GM18502 (cell line): ENCODE measurements around the gene KCNJ1.

Experiments used
- ATAC-seq: cut with Tn5 transposase; IDR thresholded peaks from one replicate; pipeline ENCODE4 v1.9.1; 2021; ENCODE audit warnings: mild to moderate bottlenecking; ENCODE audit not compliant: unreplicated experiment, poor library complexity

The KCNJ1 gene

DNA sequence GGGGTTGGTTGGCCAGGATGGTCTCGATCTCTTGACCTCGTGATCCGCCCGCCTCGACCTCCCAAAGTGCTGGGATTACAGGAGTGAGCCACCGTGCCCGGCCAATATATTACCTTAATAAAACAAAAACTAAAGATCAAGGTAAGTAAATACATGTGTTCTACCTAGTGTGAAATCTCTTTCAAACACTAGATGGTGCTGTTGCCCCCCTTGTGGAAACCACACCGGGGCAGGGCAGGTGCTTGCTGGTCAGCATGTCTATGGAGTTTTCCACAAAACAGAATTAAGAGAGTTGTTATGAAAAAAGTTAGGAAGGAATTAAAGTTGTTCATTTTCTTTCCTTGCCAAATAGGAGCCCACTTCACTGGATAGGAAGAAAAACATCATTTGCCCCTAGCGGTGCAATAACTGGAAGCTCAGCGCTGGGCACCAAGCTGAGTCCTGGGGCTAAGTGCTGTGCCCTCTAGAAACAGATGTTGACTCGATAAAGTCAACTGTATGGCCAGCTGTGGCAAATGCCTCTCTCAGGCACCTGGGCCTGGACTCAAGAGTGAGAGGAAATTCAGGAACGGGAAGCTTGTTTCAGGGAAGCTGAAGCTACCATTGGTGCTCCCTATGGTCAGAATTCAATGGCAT is 17.7 kb upstream of the KCNJ1 start:
- peak; percentile 86 for ATAC-seq

DNA sequence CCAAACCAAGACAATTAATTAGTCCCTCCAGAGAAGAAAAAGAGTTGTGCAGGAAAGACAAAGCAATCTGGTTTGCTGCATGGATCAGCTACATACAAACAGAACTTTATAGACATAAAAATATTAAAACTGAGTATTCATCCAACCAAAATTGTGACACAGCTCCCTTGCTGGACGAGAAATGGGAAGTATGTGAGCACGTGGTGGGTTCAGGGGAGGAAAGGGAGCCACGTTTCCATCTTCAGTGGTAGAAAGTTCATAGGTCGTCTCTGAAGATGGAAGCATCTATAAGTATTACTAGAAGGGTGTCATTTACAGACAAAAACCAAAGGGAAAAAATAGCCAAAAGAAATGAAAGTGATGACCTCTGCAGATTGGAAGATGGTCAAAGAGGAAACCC is 17.0 kb upstream of the KCNJ1 start:
- ATAC-seq, result no peak

DNA sequence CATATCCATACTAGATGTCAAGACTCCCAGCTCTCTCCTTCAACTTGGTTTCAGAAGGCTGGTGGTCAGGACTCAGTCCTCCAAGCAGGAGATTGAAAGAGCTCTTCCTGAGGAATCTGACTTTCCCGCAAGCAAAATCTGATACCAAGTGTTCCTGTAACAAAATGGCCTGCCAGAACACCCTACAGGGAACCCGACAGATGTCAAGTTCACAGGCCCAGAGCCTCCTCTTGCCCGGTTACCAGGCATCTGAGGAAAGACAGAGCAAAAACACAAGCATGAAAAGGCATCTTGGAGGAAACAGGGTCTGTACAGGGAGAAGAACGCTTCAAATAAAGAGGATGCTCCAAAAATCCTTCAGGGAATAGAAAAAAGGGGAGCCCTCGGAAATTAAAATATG is 15.4 kb upstream of the KCNJ1 start:
- no peak for ATAC-seq

DNA sequence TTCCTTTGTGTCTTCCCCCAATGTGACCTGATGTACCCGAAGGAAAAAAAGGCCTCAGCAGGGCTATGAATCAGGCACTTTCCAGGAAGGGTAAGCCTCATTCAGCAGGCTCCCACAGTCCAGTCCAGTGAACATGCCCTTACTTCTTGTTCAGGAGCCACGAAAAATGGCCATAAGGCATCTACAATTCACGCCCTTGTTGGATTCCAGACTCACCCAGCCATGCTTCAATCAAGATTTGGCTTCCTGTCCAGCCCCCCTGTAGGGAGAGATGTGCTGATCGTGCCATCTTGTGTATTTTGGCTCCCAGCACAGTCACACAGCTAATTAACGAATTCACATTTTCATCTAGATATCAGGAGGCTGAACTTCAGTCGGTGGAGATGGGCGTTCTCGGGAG is 14.1 kb upstream of the KCNJ1 start:
- ATAC-seq, result no peak

DNA sequence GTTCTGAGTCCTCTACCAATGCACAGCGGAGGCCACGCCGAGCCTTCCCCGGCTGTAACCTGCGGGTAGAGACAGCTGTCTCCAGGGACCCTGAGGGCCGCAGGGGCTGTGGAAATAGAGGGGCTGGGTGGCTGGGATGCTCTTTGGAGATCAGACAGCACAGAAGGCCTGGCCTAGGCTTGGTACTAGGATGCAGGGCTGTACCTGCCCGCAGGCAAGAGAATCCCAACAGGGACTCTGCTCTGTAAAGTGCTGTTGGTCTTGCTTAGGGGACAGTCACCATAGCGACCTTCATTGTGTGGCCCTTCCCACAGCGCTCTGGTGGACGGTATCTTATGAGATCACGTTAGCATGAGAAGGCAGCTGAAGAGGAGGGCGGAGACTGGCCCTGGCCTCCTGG is 12.7 kb upstream of the KCNJ1 start:
- ATAC-seq, result no peak

DNA sequence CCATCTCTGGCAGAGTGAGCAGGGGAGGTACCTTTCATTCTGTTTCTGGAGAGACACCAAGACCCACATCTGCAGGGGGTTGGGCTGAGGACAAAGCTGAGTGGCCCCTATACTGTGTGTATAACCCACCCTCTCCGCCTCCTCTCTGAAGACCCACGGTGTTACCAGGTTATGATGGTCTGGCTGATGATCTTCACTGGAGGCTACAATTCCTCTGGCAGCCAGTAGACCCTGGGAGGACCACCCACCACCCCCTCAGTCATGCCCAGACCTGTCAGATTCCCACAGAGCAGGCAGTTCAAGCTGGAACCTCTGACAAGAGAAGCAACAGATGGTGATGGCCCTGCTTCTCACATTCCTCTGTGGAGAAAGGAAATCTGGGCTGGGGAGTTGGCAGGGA is 11.4 kb upstream of the KCNJ1 start:
- ATAC-seq, result no peak

DNA sequence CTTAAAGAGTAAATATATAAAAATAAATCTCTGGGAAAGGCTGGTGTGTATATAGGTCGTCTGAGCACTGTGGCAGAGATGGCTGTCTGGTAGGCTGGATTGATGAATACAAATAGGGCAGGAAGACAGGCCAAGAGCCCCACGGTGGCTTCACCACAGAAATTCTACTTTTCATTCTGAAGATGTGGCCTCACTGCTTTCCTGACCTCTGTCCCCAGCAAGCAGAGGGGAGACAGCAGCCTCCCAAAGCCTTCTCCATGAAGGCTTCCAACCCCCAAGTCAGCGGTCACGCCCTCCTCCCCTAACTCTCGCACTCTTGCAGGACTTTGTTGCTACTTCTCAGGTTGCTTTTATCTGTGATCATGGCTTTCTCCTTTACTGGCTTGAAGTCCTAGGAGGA is 10.6 kb upstream of the KCNJ1 start:
- no peak for ATAC-seq

DNA sequence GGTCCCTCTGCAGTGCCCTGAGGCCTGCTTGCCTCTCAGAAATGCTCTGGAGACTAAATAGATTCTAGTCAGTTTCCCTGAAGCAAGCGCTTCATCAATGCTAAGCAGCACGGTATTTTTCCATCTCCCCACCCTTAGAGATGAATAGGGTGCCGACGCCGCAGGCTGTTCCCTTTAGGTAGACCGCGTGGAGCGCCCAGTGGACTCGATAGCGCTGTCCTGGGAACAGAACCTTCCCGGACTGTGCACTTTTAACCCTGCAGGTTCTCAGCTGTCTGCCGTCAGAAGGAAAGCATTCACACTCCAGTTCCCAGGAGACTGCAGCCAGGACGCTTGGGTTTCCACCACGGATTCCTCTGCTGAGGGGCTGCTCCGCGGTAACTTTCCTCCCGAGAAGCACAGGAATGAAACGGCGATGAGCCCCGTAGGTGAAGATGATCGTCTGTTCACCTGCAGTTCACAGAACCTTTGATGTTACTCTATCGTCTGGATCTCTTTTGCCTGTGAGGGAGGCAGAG is 9.1 kb upstream of the KCNJ1 start:
- no peak for ATAC-seq

DNA sequence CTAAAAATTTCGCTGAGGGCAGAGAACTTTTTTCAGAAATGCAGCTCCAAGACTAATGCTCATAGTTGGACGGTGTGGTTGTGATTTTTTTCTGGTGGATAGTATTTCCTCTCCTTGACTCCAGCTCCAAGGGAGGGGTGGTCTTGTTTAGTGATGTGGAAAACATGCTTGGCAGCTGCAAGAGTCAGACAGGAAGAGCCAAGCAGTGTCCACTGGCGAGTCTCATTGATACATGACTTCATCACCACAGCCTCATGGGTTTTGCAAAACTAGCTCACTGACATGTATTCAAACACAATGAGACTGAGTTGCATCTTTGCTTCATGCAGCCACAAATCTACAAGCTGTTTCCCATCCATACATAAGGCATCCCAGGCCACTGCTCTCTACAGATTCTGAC is 7.3 kb upstream of the KCNJ1 start:
- ATAC-seq, result no peak

DNA sequence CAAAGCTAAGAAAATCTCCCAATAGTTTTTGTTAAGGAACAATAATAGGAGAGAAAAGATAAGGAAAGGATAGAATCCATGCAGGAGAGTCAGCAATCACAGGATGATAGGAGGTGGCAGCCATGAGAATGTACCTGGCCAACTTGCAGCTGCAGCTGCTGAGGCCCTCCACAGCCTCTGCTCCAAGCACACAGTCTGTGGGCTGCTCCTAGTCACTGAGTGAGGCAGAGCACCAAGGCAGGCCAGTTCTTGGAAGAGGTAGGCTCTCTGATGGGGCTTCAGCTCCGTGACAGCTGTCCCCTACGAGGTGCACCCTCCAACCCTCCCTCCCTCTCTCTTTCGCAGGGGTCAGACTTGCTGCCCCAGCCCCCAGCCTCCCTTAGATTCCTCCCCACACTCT is 5.5 kb upstream of the KCNJ1 start:
- ATAC-seq, result no peak

DNA sequence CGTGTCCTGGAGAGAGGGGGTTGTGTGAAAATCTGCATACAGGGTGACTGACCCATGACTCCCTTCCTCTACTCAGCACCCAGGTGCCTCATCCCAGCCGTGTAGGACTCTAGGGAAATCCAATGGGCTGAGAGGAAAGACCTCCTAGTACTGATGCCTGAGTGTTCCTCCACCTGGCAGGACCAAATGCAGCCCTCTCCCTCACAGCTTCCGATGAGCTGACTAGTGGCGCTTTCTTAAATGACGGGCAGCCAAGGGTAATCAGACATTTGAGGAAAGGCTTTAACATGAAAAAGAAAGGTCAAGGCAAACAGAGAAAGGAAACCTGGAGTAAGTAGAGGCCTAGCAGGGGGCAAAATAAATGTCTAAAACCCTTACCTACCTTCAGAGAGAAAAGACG is 5.0 kb upstream of the KCNJ1 start:
- ATAC-seq, result no peak

DNA sequence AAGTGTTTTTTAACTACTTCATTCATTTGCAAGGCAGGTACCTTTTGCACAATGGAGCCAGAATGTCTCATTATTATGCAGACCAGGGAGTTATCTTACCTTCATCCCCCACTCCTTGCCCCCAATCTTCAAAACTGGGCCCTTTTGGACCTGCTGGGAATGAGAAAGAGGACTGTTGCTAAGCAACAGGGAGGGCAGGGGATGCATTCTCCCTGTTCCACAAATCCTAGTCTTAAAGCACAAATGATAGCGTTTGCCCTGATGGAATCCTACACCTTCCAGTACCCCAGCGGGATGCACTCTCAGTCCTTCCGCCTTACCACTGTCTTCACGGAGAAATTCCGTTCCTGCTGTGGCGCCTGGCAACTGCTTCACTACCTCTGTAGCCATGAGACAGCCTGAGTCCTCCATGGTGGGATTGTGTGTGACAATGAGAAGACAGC is 4.1 kb upstream of the KCNJ1 start:
- no peak for ATAC-seq

DNA sequence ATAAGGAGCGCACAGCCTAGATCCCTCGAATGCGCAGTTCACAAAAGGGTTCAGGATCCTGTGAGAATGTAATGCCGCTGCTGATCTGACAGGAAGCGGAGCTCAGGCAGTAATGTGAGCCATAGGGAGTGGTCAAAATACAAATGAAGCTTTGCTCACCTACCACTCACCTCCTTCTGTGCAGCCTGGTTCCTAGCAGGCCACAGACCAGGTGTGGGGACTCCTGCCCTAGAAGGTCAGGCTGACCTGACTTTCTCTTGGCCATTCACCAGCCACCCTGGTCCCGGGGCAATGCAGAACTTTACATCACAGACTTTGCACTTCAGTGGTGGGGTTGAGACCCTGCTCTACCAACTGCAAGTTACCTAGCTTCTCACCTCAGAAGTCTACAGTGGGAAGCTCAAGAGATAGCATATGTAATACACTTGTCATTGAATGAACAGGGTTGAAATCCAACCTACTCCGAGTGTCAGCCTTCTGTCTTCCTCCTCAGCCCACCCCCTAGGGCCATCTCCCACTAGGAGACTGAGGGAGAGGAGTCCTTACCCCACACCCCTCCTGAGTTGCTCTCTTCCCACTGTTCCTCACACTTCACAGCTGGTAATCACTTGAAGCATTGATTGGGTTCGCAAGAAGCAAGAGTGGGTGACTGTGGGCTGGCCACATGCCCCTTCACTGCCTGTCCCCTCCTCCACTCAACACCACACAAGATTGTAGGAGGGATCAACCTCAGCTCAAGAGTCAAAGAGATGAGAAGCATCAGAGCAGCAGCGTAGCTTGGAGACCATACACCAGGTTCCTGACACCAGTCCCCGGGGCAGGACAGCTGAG is 2.0 kb upstream of the KCNJ1 start:
- ATAC-seq, result no peak

DNA sequence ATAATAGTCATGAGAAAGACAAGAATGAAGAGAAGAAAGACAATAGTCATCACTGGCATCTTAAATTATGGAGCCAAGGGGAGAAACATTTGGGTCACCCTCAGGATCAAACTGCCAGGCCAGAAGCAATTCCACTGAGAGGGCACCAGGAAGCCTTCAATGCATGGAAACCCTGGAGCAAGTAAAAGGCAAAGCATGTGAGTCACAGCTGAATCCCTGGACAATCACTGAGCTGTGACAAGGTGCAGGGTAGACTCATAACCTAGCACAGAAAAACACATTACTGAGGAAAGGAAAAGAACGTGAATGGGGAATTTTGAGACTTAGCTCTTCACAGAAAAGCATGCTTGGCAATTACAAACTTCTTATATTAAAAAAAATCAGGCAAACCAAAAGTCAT is 1.6 kb downstream of the KCNJ1 start:
- no peak for ATAC-seq

DNA sequence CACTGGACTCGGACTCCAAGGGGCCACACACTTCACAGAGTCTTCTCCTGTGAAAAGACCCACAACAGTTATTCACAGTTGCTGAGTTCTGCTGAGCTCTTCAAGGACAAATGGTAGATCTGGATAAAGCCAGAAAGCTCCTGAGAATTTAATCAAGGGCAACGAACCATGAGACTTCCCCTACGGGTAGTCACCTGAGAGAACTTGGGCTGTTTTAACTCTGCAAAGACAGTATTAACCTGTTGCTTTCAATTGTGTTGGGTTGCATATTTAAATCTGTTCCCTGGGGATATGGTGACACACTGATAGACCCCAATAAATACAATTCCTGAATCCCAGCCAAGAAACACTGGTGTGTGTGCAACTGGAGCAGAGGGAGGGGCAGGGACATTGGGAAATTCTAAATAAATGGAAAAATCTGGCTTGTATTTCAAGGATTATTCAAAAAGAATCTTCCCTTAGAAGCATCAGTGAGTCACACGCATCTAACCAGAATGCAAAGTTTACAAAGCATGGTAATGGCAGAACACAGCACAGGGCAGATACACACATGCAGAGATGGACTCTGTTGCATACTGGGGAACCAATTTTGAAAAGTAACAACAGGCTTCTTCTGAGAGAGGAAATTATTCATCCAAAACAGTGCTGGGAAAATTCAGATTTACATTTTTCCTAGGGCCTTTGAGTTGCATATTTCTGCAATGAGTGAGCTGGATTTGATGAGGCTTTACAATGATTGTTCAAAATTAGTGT is 4.0 kb downstream of the KCNJ1 start:
- ATAC-seq, result no peak

DNA sequence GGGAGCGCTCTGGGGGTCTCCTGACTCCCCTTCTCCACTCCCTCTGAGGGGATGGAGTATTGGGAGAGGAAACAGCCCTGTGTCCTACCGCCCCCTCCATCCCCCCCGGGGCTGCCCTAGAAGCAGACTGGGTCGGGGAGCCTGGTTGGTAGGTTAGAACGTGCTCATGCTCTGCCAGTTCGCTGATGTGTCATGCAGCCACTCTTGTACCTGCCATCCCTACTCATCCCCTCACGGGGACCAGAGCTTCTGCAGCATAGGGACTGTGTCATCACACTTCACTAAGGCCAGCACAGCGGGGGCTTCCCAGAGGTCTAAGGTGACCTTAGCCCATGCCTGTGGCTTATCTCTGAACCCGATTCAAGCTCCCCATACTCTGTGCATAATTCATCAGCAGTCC is 4.7 kb downstream of the KCNJ1 start:
- no peak for ATAC-seq

DNA sequence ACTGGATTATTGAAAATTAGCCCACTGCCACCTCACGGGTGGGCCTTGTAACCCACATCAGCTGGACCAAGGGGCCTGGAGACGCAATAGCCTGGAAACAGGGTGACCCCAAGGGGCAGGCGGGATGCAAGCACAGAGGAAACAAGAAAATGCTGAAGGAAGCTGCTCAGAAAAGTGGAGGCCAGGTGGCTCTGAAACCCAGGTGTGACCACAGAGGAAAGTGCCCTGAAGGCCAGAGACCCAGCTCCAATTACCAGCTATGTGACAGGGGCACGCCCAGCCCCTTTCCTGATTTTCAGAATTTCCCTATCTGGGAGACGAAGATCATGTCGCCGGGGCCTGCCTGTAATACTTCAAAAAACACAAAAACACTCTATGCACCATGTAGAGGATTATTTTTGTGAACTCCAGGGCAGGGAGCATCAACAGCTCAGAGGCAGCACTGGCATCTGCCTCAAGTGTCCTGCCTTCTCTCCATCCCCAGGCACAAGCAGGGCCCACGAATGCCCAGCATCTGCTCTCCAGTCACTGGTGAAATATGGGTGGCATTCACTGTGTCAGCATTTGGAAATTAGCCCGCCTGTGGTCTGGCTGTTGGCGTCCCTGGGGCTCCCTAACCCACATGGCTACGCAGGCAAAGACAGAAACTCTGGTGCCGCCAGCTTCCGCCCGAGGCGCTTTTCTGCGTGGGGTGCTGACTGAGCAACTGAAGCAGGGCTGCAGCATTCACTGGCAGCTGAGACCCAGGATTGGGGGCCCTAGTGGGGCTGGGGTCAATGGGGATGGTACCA is 6.3 kb downstream of the KCNJ1 start:
- no peak for ATAC-seq

DNA sequence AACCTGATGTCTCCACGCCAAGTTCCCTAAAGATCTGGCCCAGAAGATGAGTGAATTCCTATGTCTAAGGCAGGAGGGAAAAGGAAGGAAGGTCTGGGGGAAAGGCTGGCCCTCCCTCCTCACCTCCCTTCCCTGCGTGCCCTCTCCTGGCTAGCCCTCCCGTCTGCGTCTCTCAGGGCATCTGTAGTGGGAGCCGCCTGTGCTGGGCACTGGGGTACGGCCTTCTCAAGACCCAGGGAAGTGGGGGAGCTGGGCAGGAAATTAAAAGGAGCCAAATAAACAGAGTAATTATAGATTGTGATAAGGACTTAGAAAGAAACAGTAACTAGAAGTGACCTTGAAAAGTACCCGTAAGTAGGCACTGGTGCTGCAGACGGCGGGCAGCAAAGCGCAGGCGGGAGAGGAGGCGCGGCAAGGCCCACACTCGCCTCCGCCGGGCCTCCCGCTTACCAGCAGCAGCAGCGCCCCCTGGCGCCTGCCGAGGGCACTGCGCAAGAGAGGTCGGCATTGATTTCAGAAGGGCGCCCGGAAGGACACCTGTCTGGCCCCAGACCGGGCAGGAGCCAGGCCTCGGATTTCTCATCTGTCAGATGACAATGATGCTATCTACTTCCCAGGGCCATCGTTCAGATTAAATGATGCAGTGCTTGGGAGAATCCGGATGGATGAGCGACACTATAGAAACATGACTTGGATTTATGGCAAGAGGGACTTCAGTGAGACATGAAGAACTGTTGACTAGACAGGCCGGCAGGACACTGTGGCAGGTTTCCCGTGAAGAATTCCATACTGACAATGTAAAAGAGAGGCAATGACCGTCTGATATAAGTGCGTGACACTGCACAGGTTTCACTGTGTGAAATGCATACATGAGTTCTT is 7.3 kb downstream of the KCNJ1 start:
- ATAC-seq, result peak; percentile 87

DNA sequence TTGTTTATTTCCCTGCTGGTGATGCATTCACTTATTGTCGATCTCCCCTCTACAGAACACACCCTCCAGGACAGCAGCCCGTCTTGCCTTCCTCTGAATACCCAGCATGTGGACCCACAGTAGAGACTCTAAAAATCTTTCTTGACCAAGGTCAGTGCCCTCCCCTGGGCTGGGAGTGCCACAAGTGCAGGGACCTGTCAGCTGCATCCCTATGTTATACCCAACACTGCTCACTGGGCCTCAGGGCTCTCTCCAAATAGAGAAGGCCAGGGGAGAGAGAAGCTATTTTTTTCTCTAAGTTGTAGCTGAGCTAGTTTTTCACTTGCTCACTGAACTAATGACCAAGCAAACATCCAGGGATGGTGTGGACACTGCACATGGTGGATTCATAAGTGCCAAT is 9.8 kb downstream of the KCNJ1 start:
- ATAC-seq, result no peak
